Fibroblast of skin of right quadriceps (primary cell): ENCODE data around the gene CTBS.

Source experiments
- DNase-seq: peaks from one replicate; pipeline ENCODE4 v3.0.0-alpha.2; 2013

The CTBS gene

DNA sequence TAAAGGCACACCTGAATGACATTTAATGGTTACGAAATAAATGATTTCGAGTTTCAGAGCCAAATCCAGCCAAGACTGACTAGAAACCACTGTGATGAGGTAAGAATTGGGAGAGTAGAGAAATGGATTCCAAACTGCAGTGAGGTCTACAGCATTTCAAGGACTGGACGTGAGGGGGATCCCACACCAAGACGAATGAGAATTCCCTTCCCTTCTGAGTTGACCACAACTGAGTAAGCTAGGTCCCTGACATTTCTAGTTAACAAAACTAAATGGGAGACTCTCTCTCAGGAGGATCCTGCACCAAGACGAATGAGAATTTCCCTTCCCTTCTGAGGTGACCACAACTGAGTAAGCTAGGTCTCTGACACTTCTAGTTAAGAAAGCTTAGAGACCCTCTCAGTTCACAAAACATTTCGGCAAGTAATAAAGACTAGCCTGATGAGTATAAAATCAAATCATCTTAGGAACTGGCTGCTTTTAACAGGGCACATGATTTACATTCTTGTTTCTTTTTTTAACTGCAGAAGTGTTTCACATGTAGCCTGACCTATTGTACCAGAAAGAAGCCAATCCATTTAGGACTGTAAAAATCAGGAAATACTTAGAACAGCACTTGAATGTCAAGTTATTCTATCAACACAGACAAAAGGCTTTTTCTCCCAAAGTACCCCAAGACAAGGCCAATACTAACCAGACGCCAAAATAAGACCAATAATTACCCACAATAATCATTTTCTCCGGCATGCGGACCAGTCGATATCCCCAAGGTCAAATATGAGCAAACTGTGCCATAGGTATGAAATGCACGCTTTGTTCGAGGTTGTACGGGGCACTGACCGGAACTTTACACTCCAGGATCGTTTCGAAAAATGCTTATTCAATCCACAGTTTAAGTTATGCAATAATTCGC, 69.4 kb downstream of the CTBS start:
- peak; percentile 63 for DNase-seq

DNA sequence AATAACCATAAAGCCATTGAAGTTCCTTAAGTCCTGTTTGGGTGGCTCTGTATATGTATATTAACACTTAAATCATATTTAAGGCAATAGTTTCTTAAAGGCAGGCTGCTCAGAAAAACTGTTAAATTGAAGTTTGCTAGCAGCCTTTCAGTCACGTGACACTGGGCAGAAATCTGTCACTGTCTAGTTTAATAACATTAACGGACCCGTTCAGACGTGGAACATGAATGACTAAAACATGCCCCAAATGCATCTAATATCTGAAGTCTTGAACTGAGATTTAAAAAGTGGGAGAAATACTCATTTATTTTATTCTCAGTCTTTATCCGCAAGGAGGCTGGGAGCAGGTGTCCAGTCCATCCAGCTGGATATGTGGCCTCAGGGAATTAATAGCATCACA, 71.3 kb downstream of the CTBS start:
- DNase-seq: no peak
